ENCODE results near the gene TIMM17A.

DNA sequence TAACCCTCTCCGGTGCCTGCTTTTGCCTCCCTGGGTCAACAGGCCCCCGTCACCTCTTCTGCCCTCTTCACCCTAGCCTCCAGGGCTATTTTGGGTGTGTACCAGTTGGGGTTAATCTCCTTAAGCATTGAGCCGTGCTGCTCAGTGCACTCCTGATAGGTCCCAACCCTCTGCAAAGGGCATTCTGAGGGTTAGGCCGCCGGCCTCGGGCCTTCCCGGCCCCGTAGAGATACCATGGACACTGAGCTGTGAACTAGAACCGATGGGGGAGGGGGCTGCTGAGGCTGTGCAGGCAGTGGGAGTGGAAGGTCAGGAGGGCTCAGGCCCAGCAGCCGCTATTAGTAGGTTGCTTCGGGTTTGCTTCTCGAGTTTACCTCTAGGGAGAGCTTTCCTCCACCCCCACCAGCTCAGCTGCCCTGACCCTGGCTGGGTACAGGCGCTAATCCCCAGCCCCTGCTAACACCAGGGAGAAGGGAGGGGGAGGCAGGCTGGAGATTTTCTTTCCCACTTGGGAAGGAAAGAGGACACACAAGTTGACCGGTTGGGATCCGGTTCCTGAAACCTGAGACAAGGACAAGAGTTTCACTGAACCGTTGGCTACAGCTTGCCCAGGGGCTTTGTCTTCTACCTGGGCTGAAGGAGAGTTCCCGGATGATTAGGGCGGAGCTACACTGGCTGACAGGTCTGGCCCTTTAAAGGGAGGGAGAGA is 13.7 kb upstream of the TIMM17A start:
- no peak for TF ChIP-seq POLR2AphosphoS5 (IDR thresholded peaks at IDR 0.05)
- TF ChIP-seq, protein P1, sequence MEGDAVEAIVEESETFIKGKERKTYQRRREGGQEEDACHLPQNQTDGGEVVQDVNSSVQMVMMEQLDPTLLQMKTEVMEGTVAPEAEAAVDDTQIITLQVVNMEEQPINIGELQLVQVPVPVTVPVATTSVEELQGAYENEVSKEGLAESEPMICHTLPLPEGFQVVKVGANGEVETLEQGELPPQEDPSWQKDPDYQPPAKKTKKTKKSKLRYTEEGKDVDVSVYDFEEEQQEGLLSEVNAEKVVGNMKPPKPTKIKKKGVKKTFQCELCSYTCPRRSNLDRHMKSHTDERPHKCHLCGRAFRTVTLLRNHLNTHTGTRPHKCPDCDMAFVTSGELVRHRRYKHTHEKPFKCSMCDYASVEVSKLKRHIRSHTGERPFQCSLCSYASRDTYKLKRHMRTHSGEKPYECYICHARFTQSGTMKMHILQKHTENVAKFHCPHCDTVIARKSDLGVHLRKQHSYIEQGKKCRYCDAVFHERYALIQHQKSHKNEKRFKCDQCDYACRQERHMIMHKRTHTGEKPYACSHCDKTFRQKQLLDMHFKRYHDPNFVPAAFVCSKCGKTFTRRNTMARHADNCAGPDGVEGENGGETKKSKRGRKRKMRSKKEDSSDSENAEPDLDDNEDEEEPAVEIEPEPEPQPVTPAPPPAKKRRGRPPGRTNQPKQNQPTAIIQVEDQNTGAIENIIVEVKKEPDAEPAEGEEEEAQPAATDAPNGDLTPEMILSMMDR (IDR thresholded peaks at IDR 0.05 in 8 of 11, conservative IDR thresholded peaks at IDR 0.05 in 3 of 11): no peak

Data from spleen (tissue), 7 donors.